ENCODE measurements around the gene ATG16L1.

ATG16L1 gene

DNA sequence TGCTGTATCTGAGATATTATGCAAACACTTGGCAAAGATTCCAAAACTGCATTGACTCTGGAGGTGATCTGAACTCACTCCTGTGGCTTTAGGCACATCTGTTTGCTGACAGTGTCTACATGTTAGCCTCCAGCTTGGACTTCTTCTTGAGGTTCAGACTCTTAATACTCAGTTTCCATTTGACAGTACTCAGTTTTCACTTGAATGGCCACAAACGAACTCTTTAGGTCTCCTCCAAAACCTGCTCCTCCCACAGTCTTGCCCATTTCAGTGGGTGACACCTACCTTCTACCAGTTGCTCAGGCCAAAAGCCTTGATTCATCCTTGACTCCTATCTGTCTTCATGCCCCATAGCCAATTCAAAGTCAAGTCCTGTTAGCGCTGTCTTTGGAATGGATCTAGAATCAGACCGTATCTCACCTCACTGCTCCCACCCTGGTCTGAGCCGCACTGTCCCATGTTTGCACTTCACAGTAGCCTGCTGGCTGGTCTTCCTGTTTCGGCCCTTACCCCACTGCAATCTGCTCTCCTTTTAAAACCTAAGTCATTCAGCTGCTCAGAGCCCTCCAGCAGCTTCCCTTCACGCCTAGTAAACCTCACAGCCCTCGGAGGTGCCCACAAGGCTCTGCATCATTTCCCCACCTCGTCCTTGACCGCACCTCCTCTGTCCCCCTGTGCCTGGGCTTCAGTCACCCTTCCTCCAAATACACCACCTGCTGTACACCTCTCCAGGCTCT lies 10.5 kb downstream of the ATG16L1 start:
- DNase-seq = no peak

DNA sequence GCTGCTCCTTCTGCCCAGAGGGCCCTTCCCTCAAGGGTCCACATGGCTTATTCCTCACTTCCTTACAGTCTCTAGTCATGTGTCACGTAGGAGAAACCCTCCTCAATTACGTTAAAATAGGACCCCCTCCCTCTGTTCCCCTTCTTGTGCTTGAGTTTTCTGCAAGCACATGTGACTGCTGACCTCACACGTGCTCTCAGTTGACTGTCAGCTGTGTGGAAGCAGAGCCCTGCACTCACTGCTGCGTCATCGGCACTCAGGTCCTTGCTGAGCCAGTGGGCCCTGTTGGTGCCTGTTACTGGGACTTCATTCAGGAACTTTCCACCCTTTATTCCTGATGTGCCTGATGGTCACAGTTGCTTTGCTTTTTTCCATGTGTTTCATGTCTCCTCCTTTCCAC lies 11.1 kb downstream of the ATG16L1 start:
- no peak for DNase-seq

DNA sequence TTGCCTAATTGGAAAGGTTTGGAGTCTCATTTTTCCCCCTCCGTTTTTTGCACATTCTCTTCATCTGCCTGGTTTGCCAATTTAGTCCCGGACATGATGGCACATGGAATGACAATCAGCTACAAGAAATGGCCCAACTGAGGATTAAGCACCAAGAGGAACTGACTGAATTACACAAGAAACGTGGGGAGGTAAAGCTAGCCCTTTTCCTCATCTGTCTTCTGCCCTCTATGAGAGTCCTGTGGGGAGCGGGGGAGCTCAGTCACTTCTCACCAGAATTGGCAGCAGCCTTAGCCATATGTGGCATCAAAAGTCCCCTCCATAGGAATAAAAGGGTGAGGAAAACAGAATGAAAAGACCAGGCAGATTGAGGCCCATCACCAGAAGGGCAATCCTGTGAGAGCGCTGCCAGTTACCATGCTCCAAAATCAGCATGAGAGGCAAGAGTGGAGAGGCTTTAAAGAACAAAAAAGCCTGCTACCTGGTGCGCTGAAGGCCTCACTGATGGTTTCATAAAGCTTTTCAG lies 11.6 kb downstream of the ATG16L1 start:
- no peak for DNase-seq

DNA sequence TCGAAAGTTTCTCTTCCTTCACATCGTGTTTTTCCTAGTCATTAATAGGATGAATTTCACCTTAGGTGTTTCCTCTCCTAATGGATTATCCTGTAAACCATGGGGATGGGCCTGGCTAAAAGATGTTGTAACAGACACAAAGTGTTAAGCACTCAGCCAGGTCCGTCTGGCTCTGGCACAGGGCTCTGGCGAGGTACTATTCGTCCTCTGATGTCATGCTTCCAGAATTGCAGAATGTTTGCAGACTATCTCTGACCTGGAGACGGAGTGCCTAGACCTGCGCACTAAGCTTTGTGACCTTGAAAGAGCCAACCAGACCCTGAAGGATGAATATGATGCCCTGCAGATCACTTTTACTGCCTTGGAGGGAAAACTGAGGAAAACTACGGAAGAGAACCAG lies 13.2 kb downstream of the ATG16L1 start:
- no peak for DNase-seq

DNA sequence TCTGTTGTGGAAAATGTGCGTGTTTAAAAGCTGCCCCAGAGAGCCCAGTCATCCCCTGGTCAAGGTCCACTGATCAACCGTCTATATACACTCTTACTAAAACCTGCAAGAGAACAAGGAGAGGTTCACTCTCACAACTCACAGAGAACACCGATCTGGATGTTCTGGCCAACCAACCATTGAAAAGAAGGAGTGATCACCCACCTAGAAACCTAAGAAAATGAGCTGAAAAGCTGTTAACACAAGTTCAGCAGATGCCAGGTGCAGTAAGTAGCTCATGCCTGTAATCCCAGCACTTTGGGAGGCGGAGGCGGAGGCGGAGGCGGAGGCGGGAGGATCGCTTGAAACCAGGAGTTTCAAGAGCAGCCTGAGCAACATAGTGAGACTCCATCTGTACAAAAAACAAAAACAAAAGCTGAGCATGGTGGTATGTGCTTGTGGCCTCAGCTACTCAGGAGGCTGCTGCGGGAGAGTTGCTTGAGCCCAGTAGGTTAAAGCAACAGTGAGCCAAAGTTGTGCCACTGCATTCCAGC lies 14.5 kb downstream of the ATG16L1 start:
- DNase-seq = no peak

DNA sequence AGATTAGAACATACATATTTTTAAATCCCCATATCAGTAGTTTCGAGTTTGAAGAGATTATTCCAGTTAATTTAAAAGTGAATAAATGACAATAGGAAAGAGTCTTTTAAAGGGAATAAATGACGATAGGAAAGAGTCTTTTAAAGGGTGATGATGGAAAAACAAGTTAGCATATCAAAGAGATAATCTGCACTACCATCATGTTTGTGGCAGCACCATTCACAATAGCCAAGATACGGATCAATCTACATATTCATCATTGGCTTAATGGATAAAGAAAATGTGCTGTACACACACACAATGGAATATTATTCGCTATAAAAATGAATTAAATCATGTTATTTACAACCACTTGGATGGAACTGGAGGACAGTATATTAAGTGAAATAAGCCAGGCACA lies 15.0 kb downstream of the ATG16L1 start:
- DNase-seq = no peak

DNA sequence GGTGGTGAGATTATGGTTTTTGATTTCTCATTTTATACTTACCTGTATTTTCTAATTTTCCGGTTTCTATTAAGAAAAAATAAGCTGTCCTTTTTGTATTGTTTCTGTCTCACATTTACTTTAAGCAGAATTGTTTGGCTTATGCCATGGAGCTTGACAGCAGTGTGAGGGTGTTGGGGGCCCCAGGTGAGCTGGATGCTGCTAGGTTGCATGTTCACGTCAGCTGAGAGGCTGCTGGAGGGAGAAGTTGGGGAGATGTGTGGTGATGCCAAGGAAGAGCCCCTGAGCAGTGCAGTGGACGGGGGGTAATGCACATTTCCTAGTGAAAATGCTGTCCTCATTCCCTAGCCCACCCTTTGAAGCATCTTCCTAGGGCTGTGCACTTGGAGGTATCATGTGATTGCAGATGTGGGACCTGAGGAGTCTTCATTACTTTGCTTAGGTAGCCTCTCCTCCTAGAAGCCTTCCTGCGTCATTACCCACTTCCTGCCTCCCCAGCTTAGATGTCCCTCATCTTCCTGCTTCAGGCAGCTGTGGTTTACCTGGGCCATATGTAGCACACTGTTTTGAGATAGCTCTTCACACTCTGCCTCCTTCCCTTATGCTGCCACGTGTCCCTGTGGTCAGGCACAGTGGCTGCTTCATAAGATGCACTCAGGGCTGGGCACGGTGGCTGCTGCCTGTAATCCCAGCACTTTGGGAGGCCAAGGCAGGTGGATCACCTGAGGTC lies 16.2 kb downstream of the ATG16L1 start:
- no peak for DNase-seq

DNA sequence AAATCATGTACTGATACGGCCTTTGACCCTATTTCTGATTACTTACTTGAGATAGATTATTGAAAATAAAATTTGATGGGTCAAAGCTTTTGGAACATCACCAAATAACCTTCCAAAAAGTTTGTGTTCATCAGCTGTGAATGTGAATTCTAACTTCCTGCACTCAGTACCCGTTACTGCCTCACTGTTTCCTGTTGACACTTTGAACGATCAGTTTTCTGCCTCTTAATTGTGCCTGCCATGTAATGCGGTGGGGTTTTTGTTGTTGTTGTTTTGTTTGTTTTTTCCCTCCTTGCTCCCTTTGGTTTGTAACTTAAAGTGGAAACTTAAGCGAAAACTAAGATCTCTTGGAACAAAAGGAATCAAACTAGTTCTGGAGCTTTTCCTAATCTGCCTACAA lies 18.9 kb downstream of the ATG16L1 start:
- no peak for DNase-seq

DNA sequence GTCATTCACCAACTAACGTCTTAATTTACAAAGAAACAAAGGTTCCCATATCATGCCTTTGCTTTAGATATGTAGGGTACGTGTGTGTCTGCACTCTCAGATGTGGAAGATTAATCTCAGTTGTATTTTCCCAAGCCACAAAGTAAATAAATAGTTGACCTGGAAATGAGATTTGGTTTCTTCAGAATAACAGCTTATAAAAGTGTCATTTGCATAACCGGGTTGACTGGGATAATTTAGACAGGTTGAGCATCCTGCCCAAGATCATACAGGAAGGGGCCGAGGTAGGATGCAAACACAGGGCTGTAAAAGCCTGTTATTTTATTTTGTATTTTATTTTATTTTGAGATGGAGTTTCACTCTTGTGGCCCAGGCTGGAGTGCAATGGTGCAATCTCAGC lies 19.5 kb downstream of the ATG16L1 start:
- no peak for DNase-seq

DNA sequence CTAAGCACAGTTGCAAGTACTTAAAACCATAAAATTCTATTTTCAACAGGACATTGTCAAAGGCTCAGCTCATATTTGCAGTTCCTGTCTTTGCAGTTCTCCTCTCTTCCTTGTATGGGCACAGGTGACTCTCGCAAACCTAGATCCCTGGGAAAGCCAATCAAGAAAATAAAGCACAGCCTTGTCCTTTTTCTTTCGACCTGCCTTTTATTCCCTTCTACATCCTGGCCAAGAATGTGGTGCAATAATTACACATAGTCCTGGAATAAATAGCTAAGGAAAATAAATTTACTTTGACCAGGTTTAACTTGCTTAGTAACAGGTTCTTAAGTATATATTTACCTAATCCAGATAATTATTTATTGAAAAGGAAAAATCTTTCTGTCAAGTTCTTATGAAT lies 20.2 kb downstream of the ATG16L1 start:
- DNase-seq = no peak

DNA sequence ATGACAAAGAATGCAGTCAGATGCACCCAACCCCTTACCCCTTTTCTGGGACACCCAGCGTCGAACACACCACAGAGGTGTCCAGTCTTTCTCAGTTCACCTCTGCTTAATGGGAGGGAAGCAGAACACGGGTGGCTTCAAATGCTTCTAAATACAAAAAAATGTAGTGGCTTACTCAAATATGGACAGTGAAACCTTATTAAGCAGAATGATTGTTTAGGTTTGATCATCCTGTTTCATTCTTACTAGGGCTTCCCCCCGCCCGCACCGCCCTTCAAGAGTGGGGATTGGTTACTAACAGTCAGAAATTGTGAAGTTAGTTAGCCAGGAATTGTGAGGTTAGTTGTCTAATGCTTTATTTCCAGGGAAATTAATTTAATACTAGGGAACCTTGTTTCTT lies 21.6 kb downstream of the ATG16L1 start:
- DNase-seq = no peak

DNA sequence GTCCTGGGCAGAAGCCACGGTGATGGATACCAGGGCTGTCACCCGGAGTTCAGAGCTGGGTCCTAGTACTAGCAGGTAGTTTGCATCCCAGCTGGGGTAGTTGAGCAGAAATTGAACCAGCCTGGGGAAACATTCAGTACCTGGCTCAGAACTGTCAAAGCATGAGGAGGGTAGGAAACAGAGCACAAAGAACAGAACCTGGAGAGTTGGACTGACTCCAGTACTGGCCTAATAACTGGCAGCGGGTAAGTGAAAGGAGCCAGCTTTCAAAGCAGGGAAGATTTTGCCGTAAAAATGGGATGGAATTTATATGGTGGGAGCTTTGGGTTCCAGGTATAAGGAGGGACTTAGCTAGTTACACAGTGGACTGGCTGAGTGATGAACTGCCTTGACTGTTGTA lies 23.8 kb downstream of the ATG16L1 start:
- DNase-seq = no peak

DNA sequence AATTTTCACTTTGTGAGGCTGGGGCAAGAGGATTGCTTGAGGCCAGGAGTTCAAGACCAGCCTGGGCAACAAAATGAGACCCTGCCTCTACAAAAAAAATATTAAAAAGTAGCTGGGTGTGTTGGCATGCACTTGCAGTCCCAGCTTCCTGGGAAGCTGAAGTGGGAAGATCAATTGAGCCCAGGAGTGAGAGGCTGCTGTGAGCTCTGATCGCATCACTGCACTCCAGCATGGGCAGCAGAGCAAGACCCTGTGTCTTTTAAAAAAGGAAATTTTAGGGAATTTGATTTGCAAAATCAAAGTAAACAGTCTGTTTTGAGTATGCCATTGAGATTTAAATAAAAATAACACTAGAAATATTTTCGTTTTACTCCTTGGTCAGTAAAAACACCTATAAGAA lies 27.4 kb downstream of the ATG16L1 start:
- no peak for DNase-seq

DNA sequence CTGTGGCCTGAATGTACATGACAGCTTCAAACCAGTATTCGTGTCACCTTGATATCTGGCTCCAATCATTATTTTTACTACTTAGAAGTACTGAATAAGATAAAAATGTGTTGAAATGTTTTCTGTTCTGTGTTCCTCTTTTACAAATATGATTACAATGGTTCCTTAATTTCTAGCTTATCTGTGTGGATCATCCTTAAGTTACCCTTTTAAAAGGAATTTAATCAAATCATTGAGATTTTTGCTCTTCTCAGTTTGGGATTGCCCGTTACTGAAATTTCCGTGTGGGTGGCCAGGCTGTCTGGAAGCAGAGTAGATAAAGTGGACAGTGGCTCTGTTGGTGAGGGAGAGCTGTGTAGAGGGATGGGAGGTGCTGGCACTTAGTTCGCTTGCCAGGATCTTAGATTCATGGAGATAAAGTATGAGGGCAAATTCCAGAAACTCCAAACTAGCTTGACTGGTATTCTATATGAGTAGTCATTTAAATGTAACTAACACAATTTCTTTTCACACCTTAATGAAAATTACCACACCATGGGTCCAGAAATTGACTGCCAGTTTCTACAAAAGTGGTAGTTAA lies 28.7 kb downstream of the ATG16L1 start:
- DNase-seq = no peak

DNA sequence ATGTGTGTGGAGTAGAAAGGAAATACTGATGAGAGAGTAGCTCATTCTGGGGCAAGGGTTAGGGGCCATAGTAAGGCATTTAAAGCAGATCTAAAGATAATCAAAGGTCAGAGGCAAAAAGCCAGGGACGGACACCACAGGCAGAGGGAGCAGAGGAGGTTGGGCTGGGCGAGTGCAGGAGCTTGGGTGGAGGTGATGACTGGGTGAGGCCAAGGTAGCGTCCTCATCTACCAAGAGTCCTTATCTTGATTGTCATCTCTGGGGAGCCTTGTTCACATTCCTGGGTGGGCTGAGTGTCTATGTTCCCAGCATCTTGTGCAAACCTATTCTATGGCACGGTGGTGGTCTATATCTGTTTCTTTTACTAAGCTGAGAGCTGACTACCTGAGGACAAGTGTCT lies 30.1 kb downstream of the ATG16L1 start:
- no peak for DNase-seq

DNA sequence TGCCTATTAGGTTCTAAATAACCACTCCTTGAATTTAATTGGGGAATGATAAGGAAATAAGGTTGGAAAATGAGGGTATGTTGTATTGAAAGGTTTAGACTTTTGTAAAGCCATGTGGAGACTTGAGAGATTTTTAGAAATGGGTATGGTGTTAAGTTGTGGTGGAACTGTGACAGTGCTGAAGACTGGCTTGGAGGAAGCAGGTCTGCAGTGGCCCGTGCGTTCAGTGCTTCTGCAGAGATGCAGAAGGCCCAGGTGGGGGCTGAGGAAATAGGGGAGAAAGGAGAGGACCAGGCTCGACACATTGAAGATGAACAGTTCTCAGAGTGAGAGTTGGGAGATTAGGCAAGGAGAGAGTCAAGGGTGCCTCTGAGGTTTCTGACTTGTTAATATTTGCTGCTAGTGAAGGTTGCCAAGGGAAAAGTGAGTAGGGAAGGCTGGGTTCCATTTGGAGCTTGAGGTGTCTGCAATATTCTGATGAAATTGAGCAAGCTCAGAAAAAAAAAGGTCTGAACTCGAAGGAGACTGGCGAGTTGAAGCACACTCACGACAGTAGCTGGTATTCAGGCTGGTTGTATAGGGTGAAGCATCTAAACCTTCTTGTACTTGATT lies 30.6 kb downstream of the ATG16L1 start:
- no peak for DNase-seq

DNA sequence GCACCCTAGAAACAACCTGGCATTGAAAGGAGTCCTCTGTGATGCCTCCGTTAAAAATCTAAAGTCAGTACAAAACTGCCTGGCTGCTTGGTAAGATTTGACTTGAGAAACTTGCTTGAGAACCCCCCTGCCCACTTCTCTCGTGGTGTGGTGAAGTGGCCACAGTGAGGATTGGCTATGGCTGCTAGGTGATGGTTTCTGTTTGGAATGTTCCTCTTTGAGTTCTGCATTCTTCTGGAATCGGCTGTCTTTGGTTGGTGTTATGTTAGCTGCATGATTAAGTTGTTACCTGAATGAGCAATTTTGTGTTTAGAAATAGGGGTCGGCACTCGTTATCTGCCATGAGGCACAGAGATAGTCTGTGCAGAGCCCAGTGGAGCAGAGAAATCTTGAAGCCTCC lies 34.4 kb downstream of the ATG16L1 start:
- no peak for DNase-seq

DNA sequence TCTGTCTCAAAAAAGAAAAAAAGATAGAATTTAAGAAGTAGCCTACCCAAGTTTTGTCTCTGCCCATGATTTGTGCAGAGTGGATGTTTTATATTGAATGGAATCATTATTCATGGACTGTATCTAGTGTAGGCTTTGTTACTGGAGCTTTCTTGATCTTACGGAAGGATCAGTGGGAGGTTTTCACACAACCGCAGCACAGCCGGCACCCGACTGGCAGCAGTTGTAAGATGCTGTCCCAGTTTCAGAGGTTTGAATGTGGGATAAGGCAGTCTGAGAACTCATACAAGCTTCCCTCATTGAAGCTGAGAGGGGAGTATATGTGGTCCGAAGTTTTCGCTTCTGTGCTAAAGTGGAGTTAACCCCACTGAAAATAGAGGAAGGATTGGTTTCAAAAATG lies 36.4 kb downstream of the ATG16L1 start:
- DNase-seq = no peak

DNA sequence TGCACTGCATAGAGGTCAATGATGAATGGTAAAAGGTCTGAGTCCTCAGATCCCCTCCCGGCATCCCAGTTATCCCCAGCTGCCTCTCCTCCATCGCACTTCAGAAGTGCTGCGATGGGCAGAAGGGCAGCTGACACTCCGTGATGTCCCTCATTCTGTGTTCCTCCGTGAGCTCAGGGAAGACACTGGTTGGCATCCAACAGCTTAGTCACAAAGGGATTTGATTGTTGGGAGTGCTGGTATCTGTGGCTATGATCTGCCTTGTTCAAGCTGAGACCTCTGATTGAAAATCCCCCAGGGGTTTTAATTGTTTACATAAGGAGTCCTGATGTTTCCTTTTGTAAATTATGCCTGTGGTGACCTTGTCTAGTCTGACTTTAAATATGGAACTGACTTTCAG lies 37.2 kb downstream of the ATG16L1 start:
- peak; percentile 1 for DNase-seq

DNA sequence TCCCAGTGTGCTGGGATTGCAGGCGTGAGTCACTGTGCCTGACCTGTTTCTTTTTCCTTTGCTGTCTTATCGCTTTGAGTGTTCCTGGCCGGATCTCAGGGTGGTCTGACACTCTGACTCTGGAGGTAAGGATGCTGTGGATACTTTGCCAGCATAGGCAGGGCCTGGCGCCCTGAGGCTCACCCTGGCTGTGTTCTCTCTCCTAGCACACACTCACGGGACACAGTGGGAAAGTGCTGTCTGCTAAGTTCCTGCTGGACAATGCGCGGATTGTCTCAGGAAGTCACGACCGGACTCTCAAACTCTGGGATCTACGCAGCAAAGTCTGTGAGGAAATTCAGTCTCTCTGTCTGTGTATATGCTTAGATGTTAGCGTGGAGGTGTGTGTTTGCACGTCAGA lies 38.2 kb downstream of the ATG16L1 start:
- no peak for DNase-seq

DNA sequence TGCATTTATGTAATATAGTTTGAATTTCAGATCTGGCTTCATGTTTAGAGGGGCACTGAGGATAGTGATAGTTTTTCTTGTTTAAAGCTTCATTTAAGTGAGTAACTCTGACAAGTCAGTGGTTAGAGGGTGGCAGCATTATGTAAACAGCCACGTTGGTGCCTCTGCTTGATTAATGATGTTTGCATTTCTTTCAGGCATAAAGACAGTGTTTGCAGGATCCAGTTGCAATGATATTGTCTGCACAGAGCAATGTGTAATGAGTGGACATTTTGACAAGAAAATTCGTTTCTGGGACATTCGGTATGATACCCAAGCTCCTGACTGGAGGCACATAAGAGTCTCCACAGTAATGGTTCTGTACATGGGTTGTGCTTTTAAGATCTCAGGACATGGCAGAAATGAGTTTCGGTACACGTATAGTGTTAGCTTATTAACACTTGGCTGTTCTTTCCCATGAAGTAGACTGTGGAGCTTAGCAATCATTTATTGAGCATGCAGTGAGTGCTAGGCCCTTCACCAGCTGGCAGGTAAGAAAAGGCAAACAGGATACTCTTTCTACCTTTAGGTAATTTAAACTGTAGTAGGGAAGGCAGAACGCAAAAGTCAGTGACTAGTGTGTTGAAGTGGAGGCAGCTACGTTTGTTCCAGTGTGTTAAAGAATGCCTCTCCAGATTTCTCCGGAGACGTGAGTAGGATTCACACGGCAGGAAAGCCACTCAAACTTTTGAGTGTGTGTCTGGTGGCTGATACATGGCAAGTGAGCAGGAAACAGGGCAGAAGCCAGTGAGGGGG lies 38.8 kb downstream of the ATG16L1 start:
- no peak for DNase-seq

DNA sequence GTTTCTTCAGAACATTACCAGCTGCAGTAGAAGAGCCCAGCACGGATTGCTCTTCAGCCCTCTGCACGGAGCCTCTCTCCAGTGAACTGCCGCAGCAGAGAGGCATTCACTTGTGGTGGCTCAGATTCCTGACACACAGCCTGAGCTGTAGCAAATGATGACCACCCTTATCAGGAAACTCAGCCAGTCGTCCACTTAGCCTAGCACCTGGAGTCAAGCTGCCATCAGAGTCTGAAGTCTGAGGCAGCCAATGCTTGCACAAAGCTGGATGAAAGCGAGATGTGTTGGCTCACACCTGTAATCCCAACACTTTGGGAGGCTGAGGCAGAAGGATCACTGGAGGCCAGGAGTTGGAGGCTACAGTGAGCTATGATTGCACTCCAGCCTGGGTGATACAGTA lies 44.4 kb downstream of the ATG16L1 start:
- no peak for DNase-seq

DNA sequence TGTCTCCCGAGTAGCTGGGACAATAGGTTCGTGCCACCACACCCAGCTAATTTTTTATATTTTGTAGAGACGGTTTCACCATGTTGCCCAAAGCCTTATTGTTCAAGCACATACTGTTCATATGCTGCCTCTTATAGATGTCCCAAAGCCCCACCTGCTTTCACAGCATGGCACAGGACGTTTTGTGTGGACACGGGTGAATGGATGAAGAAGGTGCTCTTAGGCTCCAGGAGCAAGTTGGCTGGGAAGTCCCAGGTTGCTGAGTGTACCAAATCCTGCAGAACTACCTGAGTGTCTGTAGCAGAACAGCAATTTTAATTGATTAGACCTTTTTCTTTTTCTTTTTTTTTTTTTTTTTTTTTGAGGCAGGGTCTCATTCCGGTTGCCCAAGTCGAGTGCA lies 45.6 kb downstream of the ATG16L1 start:
- DNase-seq = no peak

Data from NCI-H1436 (cell line).